NCI-H748 (cell line): ENCODE data around the gene TMEM117.

Experiments used
- DNase-seq: peaks from one replicate; lab custom pipeline; 2025; ENCODE audit not compliant: unreplicated experiment; lab: John Stamatoyannopoulos, UW

Gene TMEM117

DNA sequence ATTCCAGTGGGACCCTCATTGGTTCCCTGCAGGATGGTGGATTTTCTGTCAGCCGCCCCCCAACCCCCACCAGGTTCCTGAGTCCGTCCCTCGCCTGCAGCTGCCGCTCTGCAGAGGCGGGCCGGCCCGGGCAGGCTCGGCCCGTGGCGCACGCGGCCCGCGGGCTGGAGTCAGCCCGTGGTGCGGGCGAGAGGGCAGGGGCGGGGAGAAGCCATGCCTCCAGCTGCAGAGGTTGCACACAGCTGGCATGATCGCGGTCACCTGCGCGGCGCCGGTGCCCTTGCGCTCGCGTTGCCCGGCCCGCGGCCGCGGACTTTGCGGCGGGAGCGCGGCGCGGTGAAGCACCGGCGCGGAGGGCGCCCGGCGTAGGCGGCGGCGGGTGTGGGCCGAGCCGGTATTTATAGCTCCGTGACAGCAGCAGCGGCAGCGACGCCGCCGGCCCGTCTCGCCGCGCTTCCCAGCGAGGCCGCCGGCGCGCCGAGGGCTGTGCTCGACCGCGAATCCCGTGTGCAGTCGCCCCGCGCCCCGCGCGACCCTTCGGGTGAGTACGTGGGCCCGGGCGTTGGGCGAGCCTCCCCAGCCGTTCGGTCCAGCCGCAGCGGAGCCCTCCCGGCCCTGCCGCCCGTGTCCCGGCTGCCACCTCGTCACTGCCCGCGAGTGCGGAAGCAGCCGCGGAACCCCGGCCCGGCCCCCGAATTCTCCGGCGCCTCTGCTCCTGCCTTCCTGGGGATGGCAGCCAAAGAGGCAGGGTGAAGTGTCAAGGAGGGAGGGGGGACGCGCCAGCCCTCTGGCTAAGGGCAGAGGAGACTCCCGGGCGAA is at the start of gene TMEM117:
TMEM117 (plus strand) TSS at position 426 of the 819 bp plus-strand sequence.
- peak; percentile 61 for DNase-seq

DNA sequence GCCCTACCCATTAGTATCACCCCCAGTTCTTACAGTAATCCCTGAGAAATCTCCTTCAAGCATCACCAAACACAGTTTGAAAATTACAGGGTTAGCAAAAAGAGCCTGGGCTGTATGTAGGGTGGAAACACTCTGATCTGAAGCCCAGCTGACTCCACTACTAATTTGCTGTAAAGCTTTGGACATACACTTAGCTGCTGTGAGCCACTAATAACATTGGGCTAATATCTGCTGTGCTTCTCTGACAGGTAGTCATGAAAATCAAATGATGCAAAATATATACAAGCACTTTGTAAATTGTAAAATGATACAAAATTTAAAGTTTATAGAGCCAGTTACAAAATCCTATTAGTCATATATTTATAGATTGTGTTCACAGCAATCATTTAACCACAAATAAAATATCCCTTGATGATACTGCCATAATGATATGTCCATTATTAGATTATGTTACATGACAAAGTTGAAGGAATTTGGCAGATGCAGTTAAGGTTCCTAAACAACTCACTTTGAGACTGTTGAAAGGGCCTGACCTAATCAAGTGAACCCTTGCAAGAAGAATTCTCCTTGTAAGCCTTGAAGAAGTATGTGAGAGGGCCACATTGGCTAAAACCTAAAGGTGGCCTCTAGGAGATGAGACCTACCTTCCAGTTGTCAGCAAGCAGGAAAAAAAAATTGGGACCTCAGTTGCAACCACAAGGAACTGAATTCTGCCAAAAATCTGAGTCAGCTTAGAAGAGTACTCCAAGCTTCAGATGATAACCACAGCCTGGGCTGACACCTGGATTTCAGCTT is 48.8 kb upstream of the TMEM117 start:
- DNase-seq, result no peak

DNA sequence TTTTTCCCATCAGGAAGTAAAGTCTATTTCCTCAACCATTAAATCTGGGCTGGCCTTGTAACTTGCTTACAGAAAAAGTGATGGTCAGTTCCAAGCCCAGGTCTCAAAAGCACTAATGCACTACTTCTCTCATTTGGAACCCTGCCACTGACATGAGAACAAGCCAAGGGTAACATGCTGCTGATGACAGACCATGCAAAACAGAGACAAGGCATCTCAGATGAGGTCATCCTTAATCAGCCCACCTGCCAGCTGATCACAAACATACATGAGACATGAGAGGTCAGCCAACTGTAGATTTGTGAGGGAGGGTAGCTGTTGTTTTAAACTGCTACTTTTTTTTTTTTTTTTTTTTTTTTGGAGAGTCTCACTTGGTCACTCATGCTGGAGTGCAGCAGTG is 45.9 kb upstream of the TMEM117 start:
- peak; percentile 33 for DNase-seq

DNA sequence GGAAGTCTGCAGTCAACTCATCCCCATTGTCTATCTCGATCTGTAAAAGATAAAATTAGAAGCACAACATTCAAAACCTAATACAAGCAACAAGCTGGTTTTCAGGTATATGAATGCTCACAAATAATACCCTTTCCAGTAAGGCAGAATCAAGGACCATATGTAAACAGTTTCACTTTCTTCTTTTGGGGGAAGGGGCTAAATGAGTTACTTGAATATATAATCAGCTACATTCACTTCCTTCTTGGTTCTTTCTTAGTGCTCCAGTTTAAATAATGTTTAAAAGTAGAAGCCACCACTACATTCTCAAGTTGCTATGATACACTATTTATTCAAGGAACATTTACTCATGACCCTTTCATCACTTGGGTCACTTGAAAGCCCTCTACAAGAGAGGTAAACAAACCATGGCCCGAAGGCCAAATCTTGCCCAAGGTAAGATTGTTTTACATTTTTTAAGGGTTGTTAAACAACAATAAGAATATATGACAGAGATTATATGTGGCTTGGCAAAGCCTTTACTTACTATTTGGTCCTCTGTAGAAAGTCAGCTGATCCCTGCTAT is 40.1 kb upstream of the TMEM117 start:
- DNase-seq, result no peak

DNA sequence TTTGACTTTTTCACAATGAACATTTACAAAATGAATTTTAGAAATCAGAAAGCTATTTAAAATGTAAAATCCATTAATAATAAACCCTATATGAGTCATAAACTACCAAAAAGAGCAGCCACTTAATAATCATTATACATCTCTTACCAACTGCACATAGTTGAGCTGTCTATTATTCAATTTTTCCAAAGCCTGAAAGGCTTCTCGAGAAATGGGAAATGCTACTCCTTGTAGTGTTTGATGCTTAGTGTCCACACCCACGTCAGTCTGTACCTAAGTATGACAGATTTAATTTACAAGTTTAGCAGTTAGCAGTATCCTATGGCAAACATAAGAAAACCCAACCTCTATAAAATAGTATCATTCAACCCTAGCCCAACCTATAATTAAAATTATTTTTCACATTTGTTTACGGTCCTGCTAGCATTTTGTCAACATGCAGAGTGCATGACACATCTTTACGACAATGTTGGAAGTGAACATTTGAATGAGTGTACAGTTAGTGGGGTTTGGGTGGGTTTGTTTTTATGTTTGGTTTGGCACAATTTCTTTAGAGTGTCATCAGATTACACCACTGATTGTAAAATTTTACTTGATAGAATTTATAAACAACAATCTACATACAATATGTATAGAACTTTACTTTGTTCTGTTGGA is 38.2 kb upstream of the TMEM117 start:
- DNase-seq, result no peak

DNA sequence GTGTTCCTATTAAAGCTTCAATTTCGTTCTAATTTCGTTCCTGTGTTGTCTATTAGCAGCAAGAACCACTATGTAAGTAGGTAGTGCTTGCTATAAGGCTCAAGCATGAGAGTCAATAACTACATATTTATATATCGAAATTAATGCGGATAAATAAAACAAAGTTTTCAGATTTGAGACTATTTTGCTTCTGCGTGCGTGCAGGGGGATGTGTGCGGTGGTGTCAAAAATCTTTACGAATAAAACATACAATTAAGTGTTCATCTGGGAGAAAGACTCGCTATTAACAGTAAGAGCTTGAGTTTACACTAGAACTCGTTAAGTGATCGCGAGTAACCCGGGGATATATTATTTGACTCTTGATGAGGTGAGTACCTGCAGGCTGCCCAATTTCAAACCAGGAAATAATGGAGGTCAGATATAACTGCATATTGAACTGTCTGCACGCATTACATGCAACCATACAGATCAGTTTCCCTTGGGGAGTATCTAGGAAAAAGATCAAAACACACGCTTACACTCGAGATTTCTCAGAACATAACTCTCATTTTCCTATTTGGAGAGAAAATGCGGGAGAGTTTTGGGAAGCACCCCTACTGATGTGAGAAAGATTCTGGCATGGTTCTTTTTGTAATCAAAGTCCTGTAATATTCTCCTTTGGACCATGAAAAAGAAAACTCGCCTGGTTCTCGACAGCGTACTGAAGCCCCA is 30.6 kb upstream of the TMEM117 start:
- peak; percentile 48 for DNase-seq

DNA sequence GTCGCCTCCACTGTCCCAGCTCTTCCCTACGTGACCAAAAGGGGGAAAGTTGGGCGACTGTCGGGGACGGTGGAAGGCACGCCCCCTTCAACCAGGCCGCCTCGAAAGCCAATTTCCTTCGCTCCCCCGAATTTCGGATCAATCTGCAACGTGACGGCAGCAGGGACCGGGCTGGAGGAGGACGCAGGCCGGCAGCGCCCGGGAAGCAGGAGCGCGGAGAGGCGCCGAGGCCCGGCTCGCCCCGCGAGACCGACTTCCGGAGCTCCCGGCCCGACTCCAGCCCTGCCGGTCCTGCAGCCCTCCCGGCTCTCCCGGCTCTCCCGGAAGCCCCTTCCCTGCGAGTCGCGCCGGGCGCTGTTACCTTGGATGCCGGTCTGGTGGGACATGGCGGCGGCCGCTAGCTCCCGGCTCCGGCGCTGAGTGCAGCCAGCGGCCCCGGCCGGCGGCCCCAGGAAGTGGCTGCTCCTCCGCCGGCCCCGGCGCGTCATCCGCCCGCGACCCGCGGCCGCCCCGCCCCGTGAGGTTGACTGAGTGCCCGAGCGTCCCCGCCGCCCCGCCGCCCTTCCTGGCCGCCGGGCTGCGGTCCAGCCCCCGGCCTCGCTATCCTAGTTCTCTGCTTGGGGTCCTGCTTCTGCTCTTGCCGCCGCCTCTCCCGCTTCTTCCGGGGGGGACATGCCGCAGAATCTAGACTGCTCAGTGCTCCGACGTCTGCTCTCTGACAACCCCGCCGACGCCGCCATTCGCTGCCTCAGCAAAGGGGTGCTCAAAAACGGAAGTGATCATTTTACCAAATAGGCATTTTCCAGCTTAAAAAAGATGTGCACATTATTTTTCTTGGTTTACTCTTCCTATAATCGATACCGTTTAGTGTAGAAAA is 29.8 kb upstream of the TMEM117 start, which contains the start of gene TWF1:
TWF1 (minus strand) TSS at position 458 of the 877 bp plus-strand sequence; CDS start at position 386, 72 bp downstream.
- DNase-seq, result peak; percentile 88

DNA sequence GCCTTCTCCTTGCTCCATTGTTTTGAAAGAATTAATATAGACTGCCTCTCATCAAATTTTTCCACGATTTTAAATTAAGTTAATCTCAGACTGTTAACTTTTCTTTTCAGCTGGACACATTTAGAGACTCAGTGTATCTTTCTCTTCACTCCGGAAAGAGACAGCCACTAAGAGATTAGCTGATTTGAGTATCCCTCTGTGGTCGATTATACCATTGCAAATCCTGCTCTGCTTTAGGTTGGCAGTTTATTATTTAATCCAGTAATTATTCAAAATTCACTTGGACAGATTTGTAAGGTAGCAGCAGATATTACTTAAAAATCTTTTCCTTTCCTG is 29.2 kb upstream of the TMEM117 start:
- DNase-seq, result peak; percentile 35

DNA sequence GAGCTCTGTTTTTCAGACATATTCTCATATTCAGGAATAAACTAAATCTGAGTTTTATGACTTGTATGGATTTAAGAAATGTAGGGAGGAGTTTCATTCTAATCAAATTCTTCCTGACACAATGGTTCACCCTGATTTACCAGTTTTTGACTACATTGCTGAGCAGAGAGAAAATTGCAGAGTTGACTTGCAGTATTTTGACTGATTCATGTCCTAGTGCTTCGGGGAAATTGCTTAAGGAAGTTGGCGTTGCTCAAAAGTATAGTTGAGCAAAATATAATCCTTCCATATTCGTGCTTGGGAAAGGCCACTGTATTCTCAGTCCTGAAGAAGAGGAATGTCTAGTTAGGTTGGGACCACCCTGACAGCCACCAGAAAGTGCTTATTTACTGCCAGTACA is 28.5 kb upstream of the TMEM117 start:
- no peak for DNase-seq

DNA sequence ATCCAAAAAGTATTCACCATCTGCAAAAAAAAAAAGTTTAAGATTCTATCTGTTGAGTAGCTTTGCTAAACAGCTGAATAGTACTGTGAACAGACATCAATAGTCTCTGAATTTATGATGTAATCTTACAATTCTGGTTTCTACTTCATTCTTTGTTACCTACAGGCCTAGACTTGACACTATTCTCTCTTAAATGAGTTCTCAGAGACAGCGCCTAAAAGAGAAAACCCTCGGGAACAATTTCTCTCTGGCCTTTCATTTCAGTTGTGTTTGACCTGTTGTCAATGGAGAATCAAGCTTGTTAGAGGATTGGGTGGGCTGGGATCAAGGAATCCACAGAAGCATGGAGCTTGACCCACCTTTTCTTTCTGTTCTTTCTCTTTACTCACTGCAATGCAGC is 23.8 kb upstream of the TMEM117 start:
- DNase-seq, result no peak

DNA sequence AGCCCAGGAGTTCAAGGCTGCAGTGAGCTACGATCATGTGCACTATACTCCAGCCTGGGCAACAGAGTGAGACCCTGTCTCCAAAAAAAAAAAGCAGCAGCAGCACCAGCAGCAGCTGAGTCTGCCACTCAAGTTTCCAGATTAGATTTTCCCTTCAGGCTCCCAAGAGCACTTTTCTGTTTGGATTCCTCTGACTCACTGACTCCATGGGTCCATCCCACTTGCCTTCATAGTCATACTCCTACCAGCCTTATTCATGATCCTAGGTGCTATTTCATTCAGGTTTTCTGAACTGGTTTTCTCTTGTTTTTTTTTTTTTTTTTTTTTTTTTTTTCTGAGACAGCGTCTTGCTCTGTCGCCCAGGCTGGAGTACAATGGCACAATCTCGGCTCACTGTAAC is 23.0 kb upstream of the TMEM117 start:
- DNase-seq, result no peak

DNA sequence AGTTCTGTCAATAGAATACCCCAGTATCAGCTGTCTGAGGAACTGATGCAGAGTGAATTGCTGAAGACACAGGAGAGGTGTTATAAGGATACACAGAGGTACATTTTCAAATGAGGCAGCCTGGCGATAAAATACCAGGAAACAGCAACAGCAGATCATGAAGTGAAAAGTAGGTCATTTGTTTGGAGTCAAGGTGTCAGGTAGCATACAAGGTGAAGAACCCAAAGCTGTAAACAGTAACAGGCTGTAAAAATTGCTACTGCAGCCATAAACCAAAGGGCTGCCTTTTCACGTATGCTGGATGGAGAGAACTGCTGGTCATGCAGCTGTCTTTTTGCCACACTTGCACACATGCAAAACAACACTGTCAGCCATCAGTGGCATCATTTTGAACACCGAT is 20.5 kb upstream of the TMEM117 start:
- DNase-seq, result no peak

DNA sequence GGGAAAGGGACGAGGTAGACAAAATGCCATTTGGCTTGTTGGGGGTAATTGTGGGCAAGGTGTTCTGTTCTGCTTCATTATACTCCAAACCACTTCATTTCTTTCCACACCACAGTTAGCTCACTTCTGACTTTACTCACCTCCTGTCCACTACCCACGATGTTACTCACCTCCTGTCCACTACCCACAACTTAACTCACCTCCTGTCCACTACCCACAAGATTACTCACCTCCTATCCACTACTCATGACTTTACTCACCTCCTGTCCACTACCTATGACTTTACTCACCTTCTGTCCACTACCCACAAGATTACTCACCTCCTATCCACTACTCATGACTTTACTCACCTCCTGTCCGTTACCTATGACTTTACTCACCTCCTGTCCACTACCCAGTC is 19.7 kb upstream of the TMEM117 start:
- no peak for DNase-seq

DNA sequence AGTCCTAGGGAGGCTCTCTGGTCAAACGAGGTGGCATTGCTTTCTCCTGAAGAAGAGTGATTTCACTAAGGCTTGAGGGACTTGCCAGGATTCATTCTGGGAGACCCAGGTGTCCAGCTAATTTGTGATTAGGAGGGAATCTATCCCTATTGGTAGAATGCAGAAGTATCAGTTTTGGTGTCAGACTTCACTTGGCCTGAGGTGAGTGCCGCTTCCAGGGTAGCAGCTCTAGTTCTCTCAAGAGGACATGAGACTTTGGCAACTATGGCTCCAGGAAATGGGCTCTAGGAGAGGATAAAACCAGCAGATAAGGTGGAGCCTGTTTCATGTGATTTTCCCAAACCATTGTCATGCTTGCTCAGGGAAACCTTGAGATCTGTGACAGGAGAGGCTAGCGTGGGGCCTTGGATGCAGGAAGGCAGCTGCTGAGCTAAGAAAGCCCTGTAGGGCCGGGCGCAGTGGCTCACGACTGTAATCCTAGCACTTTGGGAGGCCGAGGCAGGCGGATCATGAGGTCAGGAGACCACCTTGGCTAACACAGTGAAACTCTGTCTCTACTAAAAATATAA is 11.6 kb upstream of the TMEM117 start:
- no peak for DNase-seq

DNA sequence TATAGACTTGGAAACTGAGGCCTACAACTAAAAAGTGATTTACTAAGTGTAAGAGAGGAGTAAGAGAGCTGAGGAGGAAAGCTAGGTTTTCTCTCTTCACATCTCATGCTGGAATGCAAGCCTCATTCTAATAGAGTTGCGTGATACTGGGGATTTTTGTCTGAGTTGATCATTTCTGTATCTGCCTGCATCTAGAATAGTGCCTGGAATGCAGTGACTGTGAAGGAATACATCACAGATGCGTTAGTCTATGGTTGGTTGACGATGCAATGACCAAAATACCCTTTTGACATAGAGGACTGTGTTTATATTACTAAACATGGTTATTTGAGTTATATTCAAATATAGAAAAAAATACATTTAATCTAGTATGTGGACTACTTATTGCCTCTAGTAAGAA is 9.2 kb upstream of the TMEM117 start:
- DNase-seq, result no peak

DNA sequence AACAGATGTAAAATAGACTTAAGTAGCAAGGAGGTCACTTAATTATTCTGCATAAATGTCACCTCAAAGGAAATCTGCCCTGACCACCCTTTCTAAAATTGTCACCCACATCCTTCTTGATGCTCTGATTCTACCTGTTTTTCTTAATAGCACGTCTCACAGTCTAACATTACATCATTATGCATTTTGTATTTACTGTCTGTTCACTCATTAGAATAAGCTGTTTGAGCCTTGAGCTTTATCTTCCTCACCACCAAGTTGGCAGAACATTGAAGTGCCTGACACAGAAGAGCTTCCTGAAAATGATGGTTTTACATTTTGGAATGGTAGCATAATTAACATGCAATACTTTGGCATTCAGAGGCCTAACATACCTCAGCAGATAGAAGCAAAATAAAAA is 8.8 kb upstream of the TMEM117 start:
- DNase-seq, result no peak

DNA sequence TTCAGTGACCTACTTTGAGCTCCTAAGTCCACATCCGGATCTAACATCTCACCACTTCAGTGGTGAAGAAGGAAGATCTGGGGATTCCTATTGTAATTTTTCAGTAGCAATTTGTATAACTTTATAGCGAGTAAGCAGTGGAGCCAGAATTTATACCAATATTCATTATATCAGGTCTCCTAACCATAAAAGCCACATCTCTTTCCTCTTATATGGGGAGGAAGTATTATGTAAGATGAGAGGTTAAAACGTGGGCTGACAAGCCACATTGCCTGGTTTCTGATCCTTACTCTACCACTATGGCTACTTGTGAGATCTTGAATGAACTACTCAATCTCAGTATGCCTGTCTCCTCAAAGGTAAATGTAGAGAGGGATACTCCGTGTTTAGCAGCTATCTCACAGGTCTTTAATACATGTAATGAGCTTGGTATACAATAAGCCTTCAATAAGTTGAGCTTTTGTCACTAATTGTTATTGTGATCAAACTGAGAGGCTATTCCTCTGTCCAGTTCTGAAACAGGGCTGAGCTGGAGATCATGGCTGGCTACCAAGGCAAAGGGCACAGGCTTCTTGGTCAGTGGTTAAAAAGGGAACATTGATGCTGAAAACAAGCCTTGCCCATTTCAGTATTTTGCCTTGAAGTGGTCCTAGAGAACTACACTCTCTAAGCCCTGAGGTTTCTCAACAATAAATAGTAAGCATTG is 3.3 kb upstream of the TMEM117 start:
- no peak for DNase-seq

DNA sequence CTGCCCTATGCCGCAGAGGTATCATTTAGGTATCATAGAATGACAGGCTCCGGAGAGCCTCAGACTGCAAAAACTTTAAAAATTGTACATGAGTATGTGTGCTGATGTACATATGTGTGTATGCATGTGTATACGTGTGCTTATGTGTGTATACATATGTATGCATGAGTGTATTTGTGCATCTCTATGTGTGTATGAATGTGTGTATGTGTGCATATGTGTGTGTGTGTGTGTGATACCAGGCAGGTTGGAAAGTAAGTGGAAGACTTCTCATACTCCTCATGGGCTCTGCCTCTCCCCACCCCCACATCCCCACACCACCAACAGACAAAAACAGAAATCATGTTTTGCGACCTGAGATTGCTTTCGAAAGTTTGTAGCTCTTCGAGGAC is 621 bp upstream of the TMEM117 start:
- no peak for DNase-seq

DNA sequence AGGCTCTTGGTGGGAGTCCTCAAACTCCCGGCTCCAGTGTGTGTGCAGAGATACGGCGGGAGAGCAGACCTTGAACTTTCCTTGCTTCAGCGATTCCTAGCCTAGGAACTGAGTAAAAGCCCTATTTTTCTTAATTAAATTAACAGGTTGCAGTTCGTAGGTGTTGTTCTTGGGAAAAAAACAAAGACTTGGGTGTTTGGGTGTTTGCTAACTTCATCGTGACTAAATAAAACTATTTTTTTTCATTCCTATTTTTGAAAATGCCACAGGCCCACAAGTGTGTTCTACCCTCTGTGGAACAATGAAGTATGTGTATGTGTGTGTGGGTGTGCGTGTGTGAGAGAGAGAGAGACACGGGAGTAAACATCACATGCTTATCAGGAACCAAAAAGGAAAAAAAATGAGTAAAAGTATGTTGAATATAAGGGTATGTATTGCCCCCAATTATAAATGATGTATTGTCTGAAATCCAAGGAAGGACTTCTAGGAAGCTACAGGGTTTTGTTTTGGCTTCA is 651 bp downstream of the TMEM117 start:
- DNase-seq, result no peak
